GM12864 (cell line): ENCODE measurements around the gene RPS6KA1.

ENCODE experiments used
- DNase-seq: peaks from one replicate; pipeline ENCODE4 v3.0.0-alpha.2; 2011; ENCODE audit warnings: low read depth
- H3K4me3 ChIP-seq: 2 replicates; pipeline ENCODE4 v1.5.1; 2011; ENCODE audit warnings: mild to moderate bottlenecking, low read depth, low read length, control low read depth
- TF ChIP-seq, protein P1 (sequence below): IDR thresholded peaks from 2 replicates; pipeline ENCODE4 v1.5.1; 2011; ENCODE audit warnings: low read depth, mild to moderate bottlenecking, moderate library complexity, low read length, control low read depth, inconsistent platforms; ENCODE audit errors: missing control alignments

Gene RPS6KA1

DNA sequence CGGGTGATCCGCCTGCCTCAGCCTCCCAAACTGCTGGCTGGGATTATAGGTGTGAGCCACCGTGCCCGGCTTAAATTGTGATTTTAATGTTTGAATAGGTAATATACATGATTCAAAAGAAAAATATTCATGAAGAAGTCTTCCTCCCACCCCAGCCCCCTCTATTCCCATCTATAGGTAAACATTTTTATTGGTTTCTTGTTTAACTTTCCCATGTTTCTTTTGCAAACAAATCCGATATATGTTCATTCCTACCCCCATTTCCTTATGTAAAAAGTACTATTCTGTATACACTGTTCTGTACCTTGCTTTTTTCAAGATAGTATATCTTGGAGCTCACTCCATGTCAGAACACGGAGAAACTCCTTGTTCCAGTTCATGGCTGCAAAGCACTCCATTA, 23.2 kb downstream of the RPS6KA1 start:
- H3K4me3 ChIP-seq = no peak overlapping the region
- DNase-seq = no peak
- TF ChIP-seq, protein P1, sequence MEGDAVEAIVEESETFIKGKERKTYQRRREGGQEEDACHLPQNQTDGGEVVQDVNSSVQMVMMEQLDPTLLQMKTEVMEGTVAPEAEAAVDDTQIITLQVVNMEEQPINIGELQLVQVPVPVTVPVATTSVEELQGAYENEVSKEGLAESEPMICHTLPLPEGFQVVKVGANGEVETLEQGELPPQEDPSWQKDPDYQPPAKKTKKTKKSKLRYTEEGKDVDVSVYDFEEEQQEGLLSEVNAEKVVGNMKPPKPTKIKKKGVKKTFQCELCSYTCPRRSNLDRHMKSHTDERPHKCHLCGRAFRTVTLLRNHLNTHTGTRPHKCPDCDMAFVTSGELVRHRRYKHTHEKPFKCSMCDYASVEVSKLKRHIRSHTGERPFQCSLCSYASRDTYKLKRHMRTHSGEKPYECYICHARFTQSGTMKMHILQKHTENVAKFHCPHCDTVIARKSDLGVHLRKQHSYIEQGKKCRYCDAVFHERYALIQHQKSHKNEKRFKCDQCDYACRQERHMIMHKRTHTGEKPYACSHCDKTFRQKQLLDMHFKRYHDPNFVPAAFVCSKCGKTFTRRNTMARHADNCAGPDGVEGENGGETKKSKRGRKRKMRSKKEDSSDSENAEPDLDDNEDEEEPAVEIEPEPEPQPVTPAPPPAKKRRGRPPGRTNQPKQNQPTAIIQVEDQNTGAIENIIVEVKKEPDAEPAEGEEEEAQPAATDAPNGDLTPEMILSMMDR = no peak

DNA sequence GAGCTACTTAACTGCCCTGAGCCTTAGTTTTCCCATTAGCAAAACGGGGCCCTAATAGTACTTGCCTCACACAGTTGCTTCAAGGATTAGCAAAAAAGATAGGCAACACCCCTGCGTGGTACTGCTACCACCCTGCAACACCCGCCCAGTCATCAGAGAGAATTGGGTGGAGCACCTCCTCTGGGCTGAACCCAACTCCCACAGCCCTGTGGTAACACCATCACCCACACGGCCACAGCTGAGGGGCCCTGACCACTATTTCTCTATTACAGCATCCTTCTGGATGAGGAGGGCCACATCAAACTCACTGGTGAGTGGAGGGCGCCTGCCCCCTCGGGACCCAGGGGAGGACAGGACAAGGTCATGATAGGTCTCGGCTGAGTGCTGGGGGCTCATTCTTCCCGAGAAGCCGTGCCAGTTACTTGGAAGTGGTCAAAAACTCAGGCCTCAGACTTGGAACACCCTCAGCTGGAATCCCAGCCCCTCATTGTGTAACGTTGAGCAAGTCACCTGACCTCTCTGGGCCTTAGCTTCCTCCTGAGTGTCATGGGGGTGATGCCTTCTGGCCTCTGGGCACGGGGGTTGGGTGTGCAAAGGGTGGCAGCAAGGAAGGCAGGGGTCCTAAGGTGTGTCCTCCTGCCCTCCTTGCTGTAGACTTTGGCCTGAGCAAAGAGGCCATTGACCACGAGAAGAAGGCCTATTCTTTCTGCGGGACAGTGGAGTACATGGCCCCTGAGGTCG, 24.6 kb downstream of the RPS6KA1 start:
- DNase-seq = no peak
- H3K4me3 ChIP-seq = no peak overlapping the region
- TF ChIP-seq, protein P1 = no peak

DNA sequence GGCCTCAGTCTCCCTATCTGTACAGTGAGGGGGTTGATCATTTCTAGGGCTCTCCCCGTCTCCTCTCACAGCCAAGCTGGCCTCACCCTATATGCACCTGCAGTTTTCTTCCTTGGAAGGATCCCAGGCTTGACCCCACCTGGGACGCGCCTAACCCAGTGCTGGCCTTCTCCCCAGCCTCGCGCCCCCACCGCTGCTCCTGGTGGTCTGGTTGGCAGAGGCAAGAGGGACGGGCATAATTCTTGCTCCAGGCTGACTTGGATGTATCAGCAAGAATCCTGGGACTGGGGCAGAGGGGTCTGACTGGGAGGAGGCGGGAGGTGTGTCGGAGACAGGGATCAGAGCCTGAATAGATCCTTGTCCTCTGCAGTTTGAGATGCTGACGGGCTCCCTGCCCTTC, 25.2 kb downstream of the RPS6KA1 start:
- no peak for DNase-seq
- TF ChIP-seq, protein P1 = no peak
- H3K4me3 ChIP-seq = no peak overlapping the region

- no peak for DNase-seq
- H3K4me3 ChIP-seq = no peak overlapping the region
Measured at GRCh38 chr1:26555550-26555981, 26.0 kb downstream of the RPS6KA1 start.

DNA sequence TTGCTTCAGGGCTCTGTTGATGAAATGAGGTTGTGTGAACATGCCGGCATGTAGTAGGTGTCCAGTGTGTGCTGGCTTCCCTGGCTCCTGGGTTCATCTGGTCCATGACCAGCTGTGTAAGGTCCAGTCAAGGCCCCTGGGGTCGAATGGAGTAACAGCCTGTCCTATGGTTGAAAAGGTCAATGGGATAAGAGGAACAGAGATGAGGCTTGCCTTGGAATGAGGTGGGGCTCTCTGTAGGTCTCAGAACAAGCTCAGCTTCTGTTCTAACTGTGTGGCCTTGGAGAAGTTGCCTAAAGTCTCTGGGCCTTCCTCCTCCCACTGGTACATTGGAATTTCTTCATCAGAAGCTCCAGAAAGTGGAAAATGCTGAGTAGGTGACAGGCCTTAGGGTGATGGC, 26.6 kb downstream of the RPS6KA1 start:
- TF ChIP-seq, protein P1 = no peak
- no peak for DNase-seq
- H3K4me3 ChIP-seq = no peak overlapping the region

More at GRCh38 chr1:26555550-26555981, 26.0 kb downstream of the RPS6KA1 start:
- TF ChIP-seq, protein P1 = no peak

DNA sequence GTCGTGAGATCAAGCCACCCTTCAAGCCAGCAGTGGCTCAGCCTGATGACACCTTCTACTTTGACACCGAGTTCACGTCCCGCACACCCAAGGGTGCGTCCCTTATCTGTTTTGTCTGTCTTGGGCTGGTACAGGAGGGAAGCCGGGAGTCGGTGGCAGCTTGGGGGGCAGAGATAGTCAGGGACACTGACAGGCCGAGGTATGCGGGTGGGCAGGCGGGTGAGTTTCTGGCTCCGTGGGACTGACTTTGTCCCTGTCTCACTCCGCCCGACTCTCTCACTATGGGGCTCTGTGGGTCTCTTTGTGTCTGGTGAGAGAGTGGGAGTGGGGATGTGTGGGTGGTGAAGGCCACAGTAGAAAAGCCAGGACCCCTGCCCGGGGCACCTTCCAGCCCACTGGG, 27.4 kb downstream of the RPS6KA1 start:
- no peak for DNase-seq
- TF ChIP-seq, protein P1 = no peak
- no peak overlapping the region for H3K4me3 ChIP-seq

GRCh38 chr1:26558685-26559048, 29.1 kb downstream of the RPS6KA1 start:
- H3K4me3 ChIP-seq = no peak overlapping the region
- TF ChIP-seq, protein P1 = no peak
- DNase-seq = no peak
